HepG2 (cell line): ENCODE results near the gene MED9. TPM values are rescaled to one million over a fixed set of nuclear protein-coding genes. Genes with fewer than 3 reads are reported as not detected.
A peak's percentile ranks its signal among the peaks of the same experiment; 100 is the strongest.

Source experiments
- ATAC-seq: fragments of 200-7000 bp; cut with Tn5 transposase; 3 replicates; pipeline ENCODE4 v1.9.1; 2020; ENCODE audit warnings: mild to moderate bottlenecking, moderate library complexity
- BruUV-seq: library from RNA; stranded (reverse); fragments of 400-500 nt; replicated peaks from 2 replicates; lab custom pipeline; 2021; lab: Mats Ljungman, UMichigan
- CTCF ChIA-PET: fragments of 300-600 bp; formaldehyde crosslinking; extraction: SDS; loops from one replicate; lab custom pipeline; 2021; ENCODE audit warnings: low total read pairs, inconsistent platforms, low intra/inter-chr PET ratio; lab: Yijun Ruan, JAX
- POLR2A ChIA-PET: fragments of 350-600 bp; sonication (Branson Sonifier 250); formaldehyde crosslinking; loops from one replicate; lab custom pipeline; 2020; ENCODE audit warnings: antibody characterized with exemption, inconsistent platforms; lab: Yijun Ruan, JAX
- DNase-seq: peaks from one replicate; pipeline ENCODE4 v3.0.0-alpha.2; 2015; ENCODE audit warnings: low spot score
- FAIRE-seq: peaks from 3 replicates; lab custom pipeline; 2011; peaks lifted over from hg19 to GRCh38; lab: Jason Lieb, UNC
- H2AFZ ChIP-seq: one replicate; pipeline ENCODE4 v1.6.1; 2011; ENCODE audit warnings: low read length, inconsistent platforms
- H3K27ac ChIP-seq: fragments of 300-600 bp; 3 replicates; pipeline ENCODE4 v1.8.0; 2011; ENCODE audit warnings: mixed run types, mild to moderate bottlenecking, mixed read lengths, low read length, inconsistent platforms; ENCODE audit not compliant: insufficient read depth; ENCODE audit errors: extremely low read length
- H3K27me3 ChIP-seq, 2 experiments: fragments of 200-600 bp in 1 of 2; 2 replicates in 1 of 2; 3 replicates in 1 of 2; pipeline versions ENCODE4 v1.6.0 to v1.8.0; 2011; ENCODE audit warnings: low read length in 2 of 2, mild to moderate bottlenecking in 2 of 2, moderate library complexity in 2 of 2, inconsistent platforms in 1 of 2; ENCODE audit not compliant: insufficient read depth in 2 of 2, control insufficient read depth in 1 of 2
- H3K36me3 ChIP-seq, 2 experiments: fragments of 200-600 bp in 1 of 2; replicated peaks in 1 of 2; 2 replicates in 1 of 2; 3 replicates in 1 of 2; pipeline versions ENCODE4 v1.5.1 to v1.8.0; 2011; ENCODE audit warnings: low read length in 2 of 2, inconsistent platforms in 1 of 2; ENCODE audit not compliant: insufficient read depth in 2 of 2, control insufficient read depth in 1 of 2
- H3K4me1 ChIP-seq: 2 replicates; pipeline ENCODE4 v1.5.1; 2012; ENCODE audit warnings: low read length, inconsistent platforms; ENCODE audit not compliant: insufficient read depth
- H3K4me2 ChIP-seq: 2 replicates; pipeline ENCODE4 v1.6.0; 2011; ENCODE audit warnings: low read depth, low read length, inconsistent platforms
- H3K4me3 ChIP-seq, 3 experiments: fragments of 200-600 bp in 1 of 3; sonication (generic), shearing (Covaris generic) in 1 of 3; replicated peaks in 1 of 3; 2 replicates each; pipeline ENCODE4 v1.5.1; 2011 to 2016; ENCODE audit warnings: low read length in 3 of 3, inconsistent platforms in 2 of 3, low read depth in 2 of 3, mild to moderate bottlenecking in 2 of 3, control low read depth in 1 of 3, mixed read lengths in 1 of 3; ENCODE audit not compliant: insufficient read depth in 1 of 3
- H3K79me2 ChIP-seq: one replicate; pipeline ENCODE4 v1.6.1; 2011; ENCODE audit warnings: low read length, inconsistent platforms; ENCODE audit not compliant: insufficient read depth
- H3K9ac ChIP-seq: 2 replicates; pipeline ENCODE4 v1.6.0; 2011; ENCODE audit warnings: mild to moderate bottlenecking, low read depth, low read length, inconsistent platforms; ENCODE audit not compliant: insufficient read depth
- H3K9me3 ChIP-seq: 2 replicates; pipeline ENCODE4 v1.5.1; 2012; ENCODE audit warnings: mild to moderate bottlenecking, low read length
- H4K20me1 ChIP-seq: 2 replicates; pipeline ENCODE4 v1.6.0; 2011; ENCODE audit warnings: inconsistent platforms, mild to moderate bottlenecking, low read length, moderate library complexity; ENCODE audit not compliant: insufficient read depth
- CBX1 ChIP-seq: IDR thresholded peaks from one replicate; pipeline ENCODE4 v1.6.1; 2016; ENCODE audit warnings: antibody characterized with exemption, low read depth
- CHCHD3 ChIP-seq: sonication (generic); formaldehyde crosslinking; IDR thresholded peaks from 2 replicates; pipeline ENCODE4 v1.8.0; 2022; ENCODE audit warnings: mild to moderate bottlenecking, missing genetic modification reagents, moderate library complexity
- CHD4 ChIP-seq: fragments of 200-600 bp; sonication (generic); IDR thresholded peaks from 2 replicates; pipeline ENCODE4 v1.7.0; 2017; ENCODE audit warnings: mild to moderate bottlenecking, low read length, borderline replicate concordance
- HOXA9 ChIP-seq: sonication (generic); formaldehyde crosslinking; IDR thresholded peaks from 2 replicates; pipeline ENCODE4 v1.8.1; 2022; ENCODE audit warnings: missing genetic modification reagents, mild to moderate bottlenecking, moderate library complexity, borderline replicate concordance
- MAFG ChIP-seq: sonication (generic); formaldehyde crosslinking; IDR thresholded peaks from 2 replicates; pipeline ENCODE4 v1.5.1; 2020; ENCODE audit warnings: mild to moderate bottlenecking, missing genetic modification reagents
- NFE2L2 ChIP-seq: fragments of 150-350 bp; IDR thresholded peaks from 2 replicates; pipeline ENCODE4 v1.6.1; 2014; ENCODE audit warnings: low read length
- NFIB ChIP-seq: sonication (generic); formaldehyde crosslinking; IDR thresholded peaks from 2 replicates; pipeline ENCODE4 v1.9.0; 2021; ENCODE audit warnings: missing genetic modification reagents, mild to moderate bottlenecking, borderline replicate concordance
- RFXAP ChIP-seq: sonication (generic); formaldehyde crosslinking; IDR thresholded peaks from 2 replicates; pipeline ENCODE4 v1.4.0; 2020; ENCODE audit warnings: missing genetic modification reagents, borderline replicate concordance
- SUZ12 ChIP-seq: fragments of 150-350 bp; IDR thresholded peaks from 2 replicates; pipeline ENCODE4 v1.6.1; 2014; ENCODE audit warnings: low read depth, low read length
- THYN1 ChIP-seq: sonication (generic); formaldehyde crosslinking; IDR thresholded peaks from 2 replicates; pipeline ENCODE4 v1.8.1; 2023; ENCODE audit warnings: low read depth, mild to moderate bottlenecking, moderate library complexity, missing genetic modification reagents, borderline replicate concordance
- ZBTB21 ChIP-seq: sonication (generic); formaldehyde crosslinking; IDR thresholded peaks from 2 replicates; pipeline ENCODE4 v1.4.0; 2020; ENCODE audit warnings: missing genetic modification reagents
- ZFY ChIP-seq: sonication (generic); formaldehyde crosslinking; IDR thresholded peaks from 2 replicates; pipeline ENCODE4 v1.4.0; 2020; ENCODE audit warnings: missing genetic modification reagents
- ZMYM2 ChIP-seq: sonication (generic); formaldehyde crosslinking; IDR thresholded peaks from 2 replicates; pipeline ENCODE4 v1.8.0; 2022; ENCODE audit warnings: mild to moderate bottlenecking, missing genetic modification reagents
- ZNF180 ChIP-seq: sonication (generic); formaldehyde crosslinking; IDR thresholded peaks from 2 replicates; pipeline ENCODE4 v1.4.0; 2020; ENCODE audit warnings: low read depth, missing genetic modification reagents, borderline replicate concordance
- ZNF510 ChIP-seq: sonication (generic); formaldehyde crosslinking; IDR thresholded peaks from 2 replicates; pipeline ENCODE4 v1.4.0; 2020; ENCODE audit warnings: low read depth, mild to moderate bottlenecking, missing genetic modification reagents
- WGBS: methylation state at CpG from one replicate; pipeline ENCODE4 v1.1.6; 2017; ENCODE audit warnings: low lambda C conversion rate; 5-methylcytosine and 5-hydroxymethylcytosine counted together
- in situ Hi-C: cut with HindIII; loops from 2 replicates; pipeline ENCODE4 v1.10.0; 2017; ENCODE audit warnings: low pct_unique_long_range_greater_than_20kb; ENCODE audit not compliant: extremely low pct_ligation_motif_present
- intact Hi-C: fragments of 100-400 bp; cut with micrococcal nuclease; formaldehyde crosslinking; loops from one replicate; pipeline ENCODE4 v1.10.0; 2022; ENCODE audit not compliant: unreplicated experiment
- polyA plus RNA-seq, 8 experiments: library from polyadenylated mRNA; depleted of rRNA in 3 of 8; stranded (reverse) in 7 of 8; unstranded in 1 of 8; fragments of >200 nt; fragmentation: Illumina TruSeq in 4 of 8; extraction: Trizol in 4 of 8; gene quantifications; 2 replicates each; pipeline versions ENCODE4 v1.2.1 to v1.2.3, GENCODE V29; 2011 to 2016; ENCODE audit warnings: low read depth in 4 of 8, missing spikeins in 1 of 8, mixed read lengths in 1 of 8; ENCODE audit not compliant: insufficient read depth in 1 of 8
- total RNA-seq, 5 experiments: library from RNA; depleted of rRNA; stranded (reverse); fragments of >200 nt; fragmentation: Illumina TruSeq; extraction: Trizol; gene quantifications; 2 replicates each; pipeline ENCODE4 v1.2.3, GENCODE V29; 2016; ENCODE audit warnings: low read depth in 1 of 5
- TF ChIP-seq, protein P1 (sequence below): sonication (generic); formaldehyde crosslinking; IDR thresholded peaks from 2 replicates; pipeline ENCODE4 v1.8.0; 2022; ENCODE audit warnings: mild to moderate bottlenecking, missing genetic modification reagents
- TF ChIP-seq, protein P2 (sequence below): sonication (generic); formaldehyde crosslinking; IDR thresholded peaks from 2 replicates; pipeline ENCODE4 v1.4.0; 2020; ENCODE audit warnings: missing genetic modification reagents

The MED9 gene
- total and polyA plus RNA-seq, 2 of the 13 experiments (the other 11 are each of a cell fraction or from before 2014, with no cell fraction given), result 11.9 to 15.1 TPM

DNA sequence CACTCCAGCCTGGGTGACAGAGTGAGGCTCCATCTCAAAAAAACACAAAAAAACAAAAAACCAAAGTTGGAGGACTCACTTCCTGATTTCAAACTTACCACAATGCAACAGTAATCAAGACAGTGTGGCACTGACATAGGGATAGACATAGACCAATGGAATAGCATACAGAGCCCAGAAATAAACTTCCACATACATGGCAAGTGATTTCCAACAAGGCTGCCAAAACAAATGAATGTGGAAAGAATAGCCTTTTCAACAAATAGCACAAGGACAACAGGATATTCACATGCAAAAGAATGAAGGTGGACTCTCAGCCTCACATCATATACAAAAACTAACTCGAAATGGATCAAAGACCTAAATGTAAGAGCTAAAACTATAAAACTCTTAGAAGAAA is 56.2 kb downstream of the MED9 start:
- WGBS, result 88% methylated on average over 1 of the region's 1 CpG

DNA sequence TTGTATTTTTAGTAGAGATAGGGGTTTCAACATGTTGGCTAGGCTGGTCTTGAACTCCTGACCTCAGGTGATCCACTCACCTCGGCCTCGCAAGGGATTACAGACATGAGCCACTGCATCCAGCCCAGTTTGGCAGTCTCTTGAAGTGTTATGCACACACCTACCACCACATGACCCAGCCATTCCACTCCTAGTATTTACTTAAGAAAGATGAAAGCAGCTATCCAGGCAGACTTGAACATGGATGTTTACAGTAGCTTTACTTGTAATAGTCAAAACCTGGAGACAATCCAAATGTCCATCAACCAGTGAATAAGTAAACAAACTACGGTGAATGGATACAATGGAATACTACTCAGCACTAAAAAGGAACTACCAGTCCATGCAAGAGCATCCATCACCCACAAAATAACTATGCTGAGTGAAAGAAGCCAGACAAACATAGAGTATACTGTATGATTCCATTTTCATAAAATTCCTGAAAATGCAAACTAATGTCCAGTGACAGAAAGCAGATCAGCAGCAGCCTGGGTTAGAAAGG is 57.2 kb downstream of the MED9 start:
- ATAC-seq (peak; percentile 82), FAIRE-seq (peak; percentile 81), DNase-seq (peak; percentile 100)
- Histone ChIP-seq H4K20me1 (peaks cover 11% of the 10 kb centered on the region; the same call in 1 of the 2 replicates), H3K4me1 (peaks cover 67% of the 10 kb centered on the region), H3K4me2 (no peak overlapping the region), H3K9me3 (no peaks in the 10 kb centered on the region), H2AFZ (no peak overlapping the region), H3K9ac (no peak overlapping the region), H3K79me2 (no peaks in the 10 kb centered on the region), H3K27me3 (no peaks in the 10 kb centered on the region), H3K4me3 (no peak overlapping the region), H3K27ac (no peak overlapping the region), H3K36me3 (no peaks in the 10 kb centered on the region)
- 0% methylated on average over 3 of the region's 3 CpGs for WGBS
- in situ Hi-C loops, result no loop called here
- no TSS peak for BruUV-seq
- POLR2A ChIA-PET, result interaction anchor here (0.6 to 1.6 kb wide), 7 partner anchors 13 to 181 kb away, joined by 3 to 12 read pairs (median 3); partner anchors contain the start of gene RASD1
- CTCF ChIA-PET, result interaction anchor here (1.4 kb wide), 1 partner anchor 35 kb away, joined by 3 read pairs; no protein-coding TSS in a partner anchor
- intact Hi-C loops, result no loop called here
- TF ChIP-seq, protein P1, sequence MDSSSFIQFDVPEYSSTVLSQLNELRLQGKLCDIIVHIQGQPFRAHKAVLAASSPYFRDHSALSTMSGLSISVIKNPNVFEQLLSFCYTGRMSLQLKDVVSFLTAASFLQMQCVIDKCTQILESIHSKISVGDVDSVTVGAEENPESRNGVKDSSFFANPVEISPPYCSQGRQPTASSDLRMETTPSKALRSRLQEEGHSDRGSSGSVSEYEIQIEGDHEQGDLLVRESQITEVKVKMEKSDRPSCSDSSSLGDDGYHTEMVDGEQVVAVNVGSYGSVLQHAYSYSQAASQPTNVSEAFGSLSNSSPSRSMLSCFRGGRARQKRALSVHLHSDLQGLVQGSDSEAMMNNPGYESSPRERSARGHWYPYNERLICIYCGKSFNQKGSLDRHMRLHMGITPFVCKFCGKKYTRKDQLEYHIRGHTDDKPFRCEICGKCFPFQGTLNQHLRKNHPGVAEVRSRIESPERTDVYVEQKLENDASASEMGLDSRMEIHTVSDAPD, result peak; percentile 90; the same call in 1 of the 2 replicates
- TF ChIP-seq CHD4 (peak; percentile 78; the same call in 1 of the 2 replicates), ZBTB21 (no peak), MAFG (CRISPR knock-in tag) (no peak), ZNF180 (no peak), ZNF510 (no peak), RFXAP (CRISPR knock-in tag) (0 out of 2 replicates have a peak, but pooled peaks have one; percentile 52), THYN1 (CRISPR knock-in tag) (no peak), NFE2L2 (no peak), CBX1 (no peak), ZFY (CRISPR knock-in tag) (no peak), HOXA9 (no peak), NFIB (CRISPR knock-in tag) (no peak), ZMYM2 (CRISPR knock-in tag) (peak; percentile 97), SUZ12 (no peak)
- TF ChIP-seq, protein P2, sequence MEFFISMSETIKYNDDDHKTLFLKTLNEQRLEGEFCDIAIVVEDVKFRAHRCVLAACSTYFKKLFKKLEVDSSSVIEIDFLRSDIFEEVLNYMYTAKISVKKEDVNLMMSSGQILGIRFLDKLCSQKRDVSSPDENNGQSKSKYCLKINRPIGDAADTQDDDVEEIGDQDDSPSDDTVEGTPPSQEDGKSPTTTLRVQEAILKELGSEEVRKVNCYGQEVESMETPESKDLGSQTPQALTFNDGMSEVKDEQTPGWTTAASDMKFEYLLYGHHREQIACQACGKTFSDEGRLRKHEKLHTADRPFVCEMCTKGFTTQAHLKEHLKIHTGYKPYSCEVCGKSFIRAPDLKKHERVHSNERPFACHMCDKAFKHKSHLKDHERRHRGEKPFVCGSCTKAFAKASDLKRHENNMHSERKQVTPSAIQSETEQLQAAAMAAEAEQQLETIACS (CRISPR knock-in tag), result no peak

More for the DNA sequence above, 56.2 kb downstream of the MED9 start:
- Histone ChIP-seq H3K9ac (no peak overlapping the region), H2AFZ (no peak overlapping the region), H3K4me2 (no peak overlapping the region), H3K36me3 (no peaks in the 10 kb centered on the region), H3K27ac (no peak overlapping the region), H3K4me1 (peaks cover 62% of the 10 kb centered on the region), H3K9me3 (no peaks in the 10 kb centered on the region), H3K4me3 (no peak overlapping the region), H3K27me3 (no peaks in the 10 kb centered on the region)
- intact Hi-C loops, result no loop called here
- FAIRE-seq (no peak), DNase-seq (no peak)
- POLR2A ChIA-PET, result interaction anchor here (1.6 kb wide), 1 partner anchor 36 kb away, joined by 12 read pairs; the partner anchor contains the start of gene RASD1
- no TSS peak for BruUV-seq
- in situ Hi-C loops, result no loop called here
- TF ChIP-seq CHCHD3 (CRISPR knock-in tag), result no peak
- TF ChIP-seq, all 625 proteins: peak for 0
- Histone ChIP-seq H3K79me2 (no peaks in the 10 kb centered on the region), H4K20me1 (peaks cover 14% of the 10 kb centered on the region; the same call in 1 of the 2 replicates)
- ATAC-seq, result no peak
- CTCF ChIA-PET, result no interaction called here
